Subcutaneous abdominal adipose tissue (tissue), 5 donors: ENCODE data around the gene ATG2A.

Experiments
- H3K27ac ChIP-seq: one replicate; pipeline ENCODE4 v1.7.0; 2013; ENCODE audit warnings: low read depth, mild to moderate bottlenecking, inconsistent platforms, low read length, moderate library complexity
- H3K27me3 ChIP-seq, 5 donors: one replicate each; pipeline ENCODE4 v1.7.0; 2013; ENCODE audit warnings: low read length in 5 of 5, inconsistent platforms in 1 of 5; ENCODE audit not compliant: control insufficient read depth in 5 of 5, insufficient read depth in 4 of 5
- H3K36me3 ChIP-seq, 5 donors: one replicate each; pipeline ENCODE4 v1.7.0; 2013; ENCODE audit warnings: low read length in 5 of 5; ENCODE audit not compliant: control insufficient read depth in 5 of 5, insufficient read depth in 5 of 5
- H3K4me1 ChIP-seq, 5 donors: one replicate each; pipeline ENCODE4 v1.7.0; 2013; ENCODE audit warnings: low read length in 5 of 5, mild to moderate bottlenecking in 3 of 5, moderate library complexity in 1 of 5; ENCODE audit not compliant: control insufficient read depth in 5 of 5, insufficient read depth in 5 of 5
- H3K4me3 ChIP-seq, 5 donors: one replicate each; pipeline ENCODE4 v1.7.0; 2013; ENCODE audit warnings: low read length in 5 of 5, low read depth in 1 of 5
- H3K9ac ChIP-seq, 5 donors: one replicate each; pipeline ENCODE4 v1.7.0; 2013; ENCODE audit warnings: low read length in 5 of 5, mild to moderate bottlenecking in 4 of 5, moderate library complexity in 3 of 5
- H3K9me3 ChIP-seq, 5 donors: one replicate each; pipeline ENCODE4 v1.7.0; 2013; ENCODE audit warnings: low read length in 5 of 5; ENCODE audit not compliant: control insufficient read depth in 5 of 5
- donor health status: healthy.
- donor health status: healthy.
- donor health status: healthy.
- donor health status: healthy.
- donor health status: healthy.

Gene ATG2A

DNA sequence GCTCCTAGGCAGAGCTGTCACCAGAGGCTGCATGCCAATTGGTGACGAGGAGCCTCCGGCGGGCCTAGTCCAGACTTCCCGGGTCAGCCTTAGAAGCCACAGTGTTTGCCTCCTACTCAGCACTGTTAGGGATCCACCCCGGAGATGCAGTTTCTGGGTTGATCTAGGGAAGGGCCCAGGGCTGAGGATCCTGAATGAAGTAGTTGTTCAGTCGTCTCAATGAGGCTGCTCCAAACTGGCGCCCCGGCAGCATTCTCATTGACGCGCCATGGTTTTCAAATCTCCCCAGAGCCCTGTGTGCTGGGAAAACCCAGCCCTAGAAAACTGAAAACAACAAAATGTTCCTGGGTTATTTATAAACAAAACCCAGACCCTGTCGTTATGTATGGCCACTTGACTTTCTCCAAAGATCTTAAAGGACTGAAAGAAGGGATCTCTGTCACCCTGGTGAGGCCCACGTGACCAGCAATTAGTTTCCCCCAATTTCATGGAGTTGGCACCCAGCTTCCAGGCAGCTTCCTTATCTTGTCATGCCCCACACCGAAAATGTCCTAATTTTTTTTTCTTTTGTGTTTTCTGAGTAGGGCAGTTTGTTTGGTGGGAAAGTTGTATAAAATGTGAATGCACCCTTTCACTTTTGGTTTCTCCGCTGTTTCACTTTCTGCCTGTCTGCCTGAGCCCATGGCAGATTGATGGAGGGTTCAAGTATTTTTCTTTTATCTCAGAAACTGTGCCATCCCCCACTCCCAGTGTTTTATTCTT, 36.6 kb downstream of the ATG2A start:
- Histone ChIP-seq H3K9ac (peak overlapping the region in 3 of 5 donors; percentile 43 to 87 (median 65)), H3K9me3 (no peaks in the 10 kb centered on the region), H3K27me3 (no peaks in the 10 kb centered on the region), H3K4me1 (peaks cover 21 to 64% (median 59%) of the 10 kb centered on the region in 5 donors), H3K27ac (peak overlapping the region; percentile 99), H3K4me3 (peak overlapping the region in 2 of 5 donors; percentile 24 to 90), H3K36me3 (peaks cover 0 to 4% (median 0%) of the 10 kb centered on the region in 5 donors)

DNA sequence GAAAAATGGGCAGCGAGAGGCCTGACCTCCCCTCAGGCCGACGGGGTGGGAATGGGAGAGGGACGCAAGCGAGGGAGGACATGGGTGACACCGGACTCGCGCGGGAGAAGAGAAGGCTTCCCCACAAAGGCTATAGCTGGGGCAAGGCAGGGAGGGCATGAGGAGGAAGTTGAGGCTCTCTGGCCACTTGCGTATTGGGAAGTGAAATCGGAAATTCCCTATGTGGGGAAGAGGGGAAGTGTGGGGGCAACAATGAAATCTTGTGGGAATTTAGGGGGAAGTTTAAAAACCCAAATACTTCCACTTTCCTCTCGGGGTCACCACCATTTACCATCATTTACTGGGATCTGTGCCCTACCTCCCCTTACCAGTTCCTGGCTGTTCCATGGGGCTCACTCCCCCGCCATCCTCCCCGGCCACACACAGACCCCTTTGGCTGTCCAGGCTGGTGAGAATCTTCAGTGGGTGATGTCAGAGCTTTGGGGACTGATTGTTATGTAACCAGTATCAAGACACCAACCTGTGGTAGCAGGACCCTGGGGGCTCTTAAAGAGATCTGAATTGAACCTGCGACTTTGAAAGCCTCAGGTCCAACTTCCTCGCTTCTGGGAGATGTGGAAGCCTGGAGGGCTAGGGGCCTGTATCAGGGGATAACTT, 37.6 kb downstream of the ATG2A start:
- peaks cover 21 to 72% (median 66%) of the 10 kb centered on the region in 5 donors for H3K4me1 ChIP-seq

GRCh38 chr11:64878494-64879243, 38.3 kb downstream of the ATG2A start, which contains the start of gene EHD1:
Gene EHD1 (minus strand): TSS chr11:64878621. CDS start chr11:64878464, 157 bp downstream.
- no peaks in the 10 kb centered on the region for H3K9me3 ChIP-seq
- H3K4me1 ChIP-seq, result peaks cover 21 to 74% (median 68%) of the 10 kb centered on the region in 5 donors
- H3K27me3 ChIP-seq, result no peaks in the 10 kb centered on the region
- peak within 1 kb of the TSS; percentile 90 to 100 (median 98) for H3K4me3 ChIP-seq
- peaks cover 0 to 13% (median 8%) of the 10 kb centered on the region in 5 donors for H3K36me3 ChIP-seq
- peak within 1 kb of the TSS; percentile 84 to 98 (median 96) for H3K9ac ChIP-seq
- H3K27ac ChIP-seq, result peak within 1 kb of the TSS; percentile 99

More for the DNA sequence above, 37.6 kb downstream of the ATG2A start:
- Histone ChIP-seq H3K27me3 (no peaks in the 10 kb centered on the region), H3K9ac (peak overlapping the region; percentile 73 to 93 (median 87)), H3K4me3 (peak overlapping the region; percentile 63 to 94 (median 78)), H3K9me3 (no peaks in the 10 kb centered on the region), H3K36me3 (peaks cover 0 to 11% (median 6%) of the 10 kb centered on the region in 5 donors), H3K27ac (peak overlapping the region; percentile 99)

- peak overlapping the region; percentile 73 to 98 (median 96) for H3K9ac ChIP-seq
- H3K36me3 ChIP-seq, result peaks cover 0 to 17% (median 12%) of the 10 kb centered on the region in 5 donors
- peaks cover 23 to 77% (median 71%) of the 10 kb centered on the region in 5 donors for H3K4me1 ChIP-seq
- peak overlapping the region; percentile 86 to 100 (median 94) for H3K4me3 ChIP-seq
- no peaks in the 10 kb centered on the region for H3K27me3 ChIP-seq
- H3K27ac ChIP-seq, result peak overlapping the region; percentile 94
- no peaks in the 10 kb centered on the region for H3K9me3 ChIP-seq
These were observed 38.9 kb downstream of the ATG2A start for GRCh38 chr11:64878223-64878493.

DNA sequence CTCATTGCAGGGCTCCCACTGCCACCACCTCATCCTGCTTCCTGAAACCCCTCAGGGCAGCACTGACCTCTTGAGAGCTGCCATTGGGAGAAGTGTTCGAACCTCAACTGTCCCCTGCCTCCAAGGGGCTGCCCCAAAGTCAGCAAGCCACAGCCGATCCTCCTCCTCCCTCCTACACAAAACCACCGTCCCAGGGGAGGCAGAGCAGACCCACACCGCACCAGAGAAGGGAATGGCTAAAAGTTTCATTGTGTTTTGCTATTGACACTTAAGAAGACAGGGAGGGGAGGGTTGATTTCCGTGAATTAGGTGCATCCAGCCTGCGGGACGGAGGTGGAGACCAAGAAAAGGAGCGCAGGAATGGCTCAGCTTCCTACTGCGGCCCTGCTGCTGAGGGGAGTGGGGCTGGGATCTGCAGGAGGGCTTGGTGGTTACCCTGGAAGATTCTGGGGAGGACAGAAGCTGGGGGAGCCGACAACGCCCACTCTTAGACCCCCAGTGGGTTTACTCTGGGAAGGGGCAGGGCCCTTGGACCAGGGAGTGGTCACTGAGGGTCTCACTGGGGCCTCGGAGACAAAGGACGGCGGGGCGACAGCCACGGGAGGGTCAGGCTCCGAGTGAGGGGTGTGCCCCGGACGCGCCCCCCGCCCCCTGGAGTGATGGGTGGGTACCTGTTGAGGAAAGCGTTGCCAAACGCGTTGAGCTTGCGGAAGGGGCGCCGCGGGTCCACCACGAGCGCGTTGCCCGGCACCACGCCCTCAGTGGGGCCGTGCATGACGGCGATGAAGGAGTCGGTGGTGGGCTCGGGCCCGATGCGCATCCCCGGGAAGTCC, 39.4 kb downstream of the ATG2A start:
- peaks cover 23 to 83% (median 77%) of the 10 kb centered on the region in 5 donors for H3K4me1 ChIP-seq
- peak overlapping the region; percentile 90 to 100 (median 98) for H3K4me3 ChIP-seq
- peak overlapping the region; percentile 73 to 98 (median 96) for H3K9ac ChIP-seq
- no peaks in the 10 kb centered on the region for H3K9me3 ChIP-seq
- H3K27ac ChIP-seq, result peak overlapping the region; percentile 94
- H3K27me3 ChIP-seq, result no peaks in the 10 kb centered on the region
- H3K36me3 ChIP-seq, result peaks cover 0 to 23% (median 18%) of the 10 kb centered on the region in 5 donors

DNA sequence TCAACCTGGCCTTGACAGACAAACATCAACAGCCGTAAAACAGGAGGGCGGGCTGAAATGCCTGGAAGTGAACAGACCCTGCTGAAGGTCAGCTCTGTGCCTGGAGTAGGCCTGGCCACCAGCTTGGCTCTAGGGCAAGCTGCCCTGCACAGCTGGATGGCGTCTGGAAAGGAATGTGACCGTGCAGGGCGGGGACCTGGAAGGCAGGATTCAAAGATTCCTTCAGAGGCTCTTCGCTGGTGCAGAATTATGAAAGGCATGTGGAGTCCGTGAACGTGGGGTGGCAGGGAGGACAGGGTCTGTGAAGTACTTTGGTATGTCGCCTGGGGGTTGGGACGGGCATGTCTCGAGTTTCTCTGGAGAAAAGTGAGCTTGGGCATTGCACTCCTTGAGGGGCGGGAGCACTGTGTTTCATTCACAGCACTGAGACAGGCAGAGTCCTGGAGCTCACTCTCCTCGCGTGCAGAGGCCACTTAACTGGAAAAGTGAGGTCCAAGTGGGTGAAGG, 40.1 kb downstream of the ATG2A start:
- Histone ChIP-seq H3K27ac (peak overlapping the region; percentile 94), H3K4me1 (peaks cover 23 to 86% (median 82%) of the 10 kb centered on the region in 5 donors), H3K27me3 (no peaks in the 10 kb centered on the region), H3K9ac (peak overlapping the region; percentile 73 to 98 (median 96)), H3K4me3 (peak overlapping the region; percentile 90 to 100 (median 98)), H3K9me3 (no peaks in the 10 kb centered on the region), H3K36me3 (peaks cover 0 to 28% (median 23%) of the 10 kb centered on the region in 5 donors)

DNA sequence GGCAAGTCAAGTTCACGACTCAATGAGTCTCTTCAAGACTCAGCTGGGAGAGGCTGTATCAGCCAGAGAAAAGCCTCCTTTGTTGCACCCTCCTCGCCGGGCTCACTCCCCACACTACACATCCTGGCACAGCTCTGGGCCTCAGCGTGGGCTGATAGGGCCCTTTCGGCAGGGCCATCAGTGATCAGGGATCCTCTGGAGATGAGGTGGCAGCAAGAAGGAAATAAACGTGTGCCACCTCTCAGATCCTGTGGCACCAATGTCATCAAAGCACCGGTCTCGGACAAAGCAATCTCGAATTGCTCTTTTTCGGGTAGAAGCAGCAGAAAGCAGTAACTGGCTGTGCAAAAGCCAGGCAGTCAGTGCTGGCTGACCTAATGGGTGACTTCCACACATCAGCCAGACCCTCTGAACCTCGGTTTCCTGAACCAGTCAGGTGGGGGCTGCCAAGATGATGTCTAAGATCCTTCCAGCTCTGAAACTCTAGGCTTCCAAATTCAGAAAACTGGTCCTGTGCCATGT, 40.7 kb downstream of the ATG2A start:
- H3K36me3 ChIP-seq, result peaks cover 0 to 34% (median 29%) of the 10 kb centered on the region in 5 donors
- peak overlapping the region in 4 of 5 donors; percentile 84 to 98 (median 97) for H3K9ac ChIP-seq
- peak overlapping the region; percentile 90 to 100 (median 98) for H3K4me3 ChIP-seq
- no peaks in the 10 kb centered on the region for H3K27me3 ChIP-seq
- H3K4me1 ChIP-seq, result peaks cover 28 to 88% (median 83%) of the 10 kb centered on the region in 5 donors
- peak overlapping the region; percentile 94 for H3K27ac ChIP-seq
- H3K9me3 ChIP-seq, result no peaks in the 10 kb centered on the region

DNA sequence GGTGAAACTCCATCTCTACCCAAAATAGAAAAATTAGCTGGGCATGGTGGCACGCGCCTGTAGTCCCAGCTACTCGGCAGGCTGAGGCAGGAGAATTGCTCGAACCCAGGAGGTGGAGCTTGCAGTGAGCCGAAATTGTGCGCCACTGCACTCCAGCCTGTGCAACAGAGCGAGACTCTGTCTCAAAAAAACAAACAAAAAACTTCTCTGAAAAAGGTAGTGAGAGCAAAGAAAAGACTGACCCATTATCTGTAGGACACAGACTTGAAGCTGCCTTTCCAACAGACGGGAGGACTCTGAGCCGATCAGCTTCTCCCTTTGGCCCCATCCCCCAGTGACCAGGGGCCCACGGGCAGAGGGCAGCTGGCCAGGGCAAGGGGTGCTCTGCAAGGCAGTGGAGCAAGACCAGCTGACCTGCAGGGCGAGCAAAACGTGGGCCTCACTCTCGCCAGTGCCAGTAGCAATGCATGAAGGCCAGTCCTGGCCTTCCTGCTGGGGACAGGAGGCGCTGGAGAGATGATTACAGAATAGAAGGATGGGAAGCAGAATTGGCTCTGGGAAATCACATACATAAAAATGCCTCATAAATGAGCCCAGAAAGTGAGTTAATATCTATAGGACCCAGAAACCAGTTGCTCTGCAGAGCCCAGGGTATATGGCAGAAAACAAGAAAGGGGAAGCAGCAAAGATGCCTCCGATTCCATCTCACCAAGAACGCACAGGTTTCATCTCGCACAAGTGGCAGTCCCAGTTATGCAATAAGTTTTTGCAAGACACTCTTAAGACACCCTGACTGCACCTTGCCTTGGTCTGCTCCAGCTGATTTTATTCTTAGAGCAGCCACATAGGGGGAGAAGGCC, 41.4 kb downstream of the ATG2A start:
- Histone ChIP-seq H3K9me3 (no peaks in the 10 kb centered on the region), H3K27me3 (no peaks in the 10 kb centered on the region), H3K27ac (peak overlapping the region; percentile 94), H3K4me3 (peak overlapping the region; percentile 90 to 100 (median 98)), H3K36me3 (peaks cover 0 to 39% (median 32%) of the 10 kb centered on the region in 5 donors), H3K4me1 (peaks cover 30 to 88% (median 83%) of the 10 kb centered on the region in 5 donors), H3K9ac (peak overlapping the region in 3 of 5 donors; percentile 84 to 98 (median 96))
